ENCODE data around the gene BIN2.
"Not testable (repeated sequence)": the region's sequence is repeated elsewhere in the genome, so short reads cannot be mapped to it uniquely, and the experiment has no call there.

BIN2 gene

GRCh38 chr12:51259600-51259999, 64.4 kb downstream of the BIN2 start:
- DNase-seq (ENCODE audit: low read depth in 2 of 2) = not testable (repeated sequence)

GRCh38 chr12:51254536-51254935, 69.4 kb downstream of the BIN2 start:
- no peak for DNase-seq (ENCODE audit: low read depth in 2 of 2)

- DNase-seq (ENCODE audit: low read depth in 2 of 2) = no peak
Observed at GRCh38 chr12:51253276-51253675, 70.7 kb downstream of the BIN2 start.

- no peak for DNase-seq (ENCODE audit: low read depth in 2 of 2)
Observed at GRCh38 chr12:51247523-51248206, 76.3 kb downstream of the BIN2 start.

- no peak for DNase-seq (ENCODE audit: low read depth in 2 of 2)
Observed at GRCh38 chr12:51246254-51246853, 77.6 kb downstream of the BIN2 start.

GRCh38 chr12:51245476-51246253, 78.3 kb downstream of the BIN2 start:
- no peak for DNase-seq (ENCODE audit: low read depth in 2 of 2)

GRCh38 chr12:51244269-51244668, 79.7 kb downstream of the BIN2 start:
- no peak for DNase-seq (ENCODE audit: low read depth in 2 of 2)

- DNase-seq (ENCODE audit: low read depth in 2 of 2) = no peak
Observed at GRCh38 chr12:51242876-51243275, 81.1 kb downstream of the BIN2 start.

GRCh38 chr12:51242120-51242519, 81.9 kb downstream of the BIN2 start:
- DNase-seq (ENCODE audit: low read depth in 2 of 2) = no peak

GRCh38 chr12:51240971-51241370, 83.0 kb downstream of the BIN2 start:
- DNase-seq (ENCODE audit: low read depth in 2 of 2) = no peak

- DNase-seq (ENCODE audit: low read depth in 2 of 2) = peak; percentile 94
Observed at GRCh38 chr12:51238510-51239334, 85.3 kb downstream of the BIN2 start, which contains the start of gene DAZAP2. Gene DAZAP2, plus strand, starts transcription at chr12:51238826. Its CDS starts 82 bp downstream, at chr12:51238908.

GRCh38 chr12:51238037-51238509, 85.9 kb downstream of the BIN2 start:
- DNase-seq (ENCODE audit: low read depth in 2 of 2) = no peak

- no peak for DNase-seq (ENCODE audit: low read depth in 2 of 2)
Observed at GRCh38 chr12:51234530-51234929, 89.4 kb downstream of the BIN2 start.

GRCh38 chr12:51232642-51233041, 91.3 kb downstream of the BIN2 start:
- no peak for DNase-seq (ENCODE audit: low read depth in 2 of 2)
